Measurements from ENCODE around the gene PUS10. TPM values are rescaled to one million over a fixed set of nuclear protein-coding genes. Genes with fewer than 3 reads are reported as not detected.

The PUS10 gene
- total and polyA plus RNA-seq, 2 of the 4 experiments (the other 2 are of a cell fraction), result 4.4 to 5.7 TPM

DNA sequence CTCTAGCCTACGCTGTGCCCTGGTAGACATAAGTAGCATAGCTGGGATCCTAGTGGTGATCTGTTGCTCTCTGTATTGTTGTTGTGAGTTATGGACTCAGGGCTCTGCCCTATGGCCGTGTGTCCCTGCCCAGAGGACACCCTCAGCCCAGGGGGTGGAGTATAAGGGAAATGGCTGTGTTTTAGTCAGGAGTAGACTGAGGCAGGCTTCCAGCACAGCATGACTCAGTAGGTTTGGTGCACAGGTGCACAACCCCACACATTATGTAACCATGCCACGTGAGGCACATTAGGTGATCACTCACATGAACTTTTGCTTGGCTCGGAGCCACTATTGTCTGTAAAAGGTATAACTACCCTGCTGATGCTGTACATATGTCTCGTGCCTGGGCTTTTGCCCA is 60.4 kb downstream of the PUS10 start:
- H3K56ac ChIP-seq (ENCODE audit: extremely low read depth, insufficient read depth, low read length), result no peak overlapping the region
- no peak overlapping the region for H3K18ac ChIP-seq (ENCODE audit: low read depth, low read length)
- H3K36me3 ChIP-seq (ENCODE audit: control insufficient read depth, insufficient read depth, low read length), result peaks cover under 1% of the 10 kb centered on the region; the same call in 1 of the 2 replicates
- no peak overlapping the region for H2AK5ac ChIP-seq (ENCODE audit: low read depth, low read length)
- no peak overlapping the region for H2BK5ac ChIP-seq (ENCODE audit: low read depth, low read length, poor library complexity, severe bottlenecking)
- no peak overlapping the region for H3K9ac ChIP-seq (ENCODE audit: low read depth, low read length)
- in situ Hi-C loops (cut with MboI; ENCODE audit: low sequenced_read_pairs) (no loop called here), intact Hi-C loops (cut with micrococcal nuclease) (no loop called here), dilution Hi-C loops (cut with HindIII; ENCODE audit: low sequenced_read_pairs, unreplicated experiment) (no loop called here)
- ChIA-PET POLR2A (ENCODE audit: unreplicated experiment) (no interaction called here), CTCF (no interaction called here)
- WGBS, 2 experiments (ENCODE audit: extremely low coverage in 2 of 2, insufficient read length in 1 of 2), result 100% methylated on average over 1 of the region's 5 CpGs; no CpG with 5 or more reads in 1 of the 2 experiments
- no peak overlapping the region for H2AFZ ChIP-seq (replicated peaks; ENCODE audit: low read length, poor library complexity)
- no peaks in the 10 kb centered on the region for H3K79me1 ChIP-seq (ENCODE audit: low read depth in 1 of 2, low read length in 2 of 2)
- no TSS peak for BruUV-seq (replicated peaks)
- no peak overlapping the region for H3K23ac ChIP-seq (ENCODE audit: low read depth, low read length)
- H3K14ac ChIP-seq (replicated peaks; ENCODE audit: low read depth, low read length), result no peak overlapping the region
- H2AK9ac ChIP-seq (replicated peaks; ENCODE audit: low read depth, low read length, poor library complexity), result no peak overlapping the region
- H3K4me3 ChIP-seq (ENCODE audit: insufficient read depth, low read depth, low read length), result no peak overlapping the region
- H3K4me2 ChIP-seq (ENCODE audit: low read depth, low read length), result no peak overlapping the region
- no peak overlapping the region for H2BK20ac ChIP-seq (ENCODE audit: low read depth, low read length)
- H3K4me1 ChIP-seq (ENCODE audit: control insufficient read depth, insufficient read depth, low read length), result peaks cover 1% of the 10 kb centered on the region; the same call in 1 of the 2 replicates
- H3K27ac ChIP-seq (ENCODE audit: insufficient read depth, low read length), result no peak overlapping the region
- no peak overlapping the region for H4K5ac ChIP-seq (ENCODE audit: low read depth, low read length)
- H3K4ac ChIP-seq (ENCODE audit: low read depth, low read length), result no peak overlapping the region
- TF ChIP-seq, protein P1, sequence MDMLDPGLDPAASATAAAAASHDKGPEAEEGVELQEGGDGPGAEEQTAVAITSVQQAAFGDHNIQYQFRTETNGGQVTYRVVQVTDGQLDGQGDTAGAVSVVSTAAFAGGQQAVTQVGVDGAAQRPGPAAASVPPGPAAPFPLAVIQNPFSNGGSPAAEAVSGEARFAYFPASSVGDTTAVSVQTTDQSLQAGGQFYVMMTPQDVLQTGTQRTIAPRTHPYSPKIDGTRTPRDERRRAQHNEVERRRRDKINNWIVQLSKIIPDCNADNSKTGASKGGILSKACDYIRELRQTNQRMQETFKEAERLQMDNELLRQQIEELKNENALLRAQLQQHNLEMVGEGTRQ (IDR thresholded peaks at IDR 0.05; ENCODE audit: low read depth, low read length), result no peak
- no peak for TF ChIP-seq POLR2A (IDR thresholded peaks at IDR 0.05; ENCODE audit: low read depth, low read length)
- TF ChIP-seq, protein P2, sequence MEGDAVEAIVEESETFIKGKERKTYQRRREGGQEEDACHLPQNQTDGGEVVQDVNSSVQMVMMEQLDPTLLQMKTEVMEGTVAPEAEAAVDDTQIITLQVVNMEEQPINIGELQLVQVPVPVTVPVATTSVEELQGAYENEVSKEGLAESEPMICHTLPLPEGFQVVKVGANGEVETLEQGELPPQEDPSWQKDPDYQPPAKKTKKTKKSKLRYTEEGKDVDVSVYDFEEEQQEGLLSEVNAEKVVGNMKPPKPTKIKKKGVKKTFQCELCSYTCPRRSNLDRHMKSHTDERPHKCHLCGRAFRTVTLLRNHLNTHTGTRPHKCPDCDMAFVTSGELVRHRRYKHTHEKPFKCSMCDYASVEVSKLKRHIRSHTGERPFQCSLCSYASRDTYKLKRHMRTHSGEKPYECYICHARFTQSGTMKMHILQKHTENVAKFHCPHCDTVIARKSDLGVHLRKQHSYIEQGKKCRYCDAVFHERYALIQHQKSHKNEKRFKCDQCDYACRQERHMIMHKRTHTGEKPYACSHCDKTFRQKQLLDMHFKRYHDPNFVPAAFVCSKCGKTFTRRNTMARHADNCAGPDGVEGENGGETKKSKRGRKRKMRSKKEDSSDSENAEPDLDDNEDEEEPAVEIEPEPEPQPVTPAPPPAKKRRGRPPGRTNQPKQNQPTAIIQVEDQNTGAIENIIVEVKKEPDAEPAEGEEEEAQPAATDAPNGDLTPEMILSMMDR (conservative IDR thresholded peaks at IDR 0.05; ENCODE audit: low read depth, low read length), result no peak
- TF ChIP-seq FOS (IDR thresholded peaks at IDR 0.05; ENCODE audit: low read depth, low read length), result no peak
- no peak for TF ChIP-seq MAZ (IDR thresholded peaks at IDR 0.05; ENCODE audit: borderline replicate concordance, low read depth, low read length)
- TF ChIP-seq, protein P3, sequence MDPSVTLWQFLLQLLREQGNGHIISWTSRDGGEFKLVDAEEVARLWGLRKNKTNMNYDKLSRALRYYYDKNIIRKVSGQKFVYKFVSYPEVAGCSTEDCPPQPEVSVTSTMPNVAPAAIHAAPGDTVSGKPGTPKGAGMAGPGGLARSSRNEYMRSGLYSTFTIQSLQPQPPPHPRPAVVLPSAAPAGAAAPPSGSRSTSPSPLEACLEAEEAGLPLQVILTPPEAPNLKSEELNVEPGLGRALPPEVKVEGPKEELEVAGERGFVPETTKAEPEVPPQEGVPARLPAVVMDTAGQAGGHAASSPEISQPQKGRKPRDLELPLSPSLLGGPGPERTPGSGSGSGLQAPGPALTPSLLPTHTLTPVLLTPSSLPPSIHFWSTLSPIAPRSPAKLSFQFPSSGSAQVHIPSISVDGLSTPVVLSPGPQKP (IDR thresholded peaks at IDR 0.05; ENCODE audit: borderline replicate concordance, low read depth, low read length), result no peak
- TF ChIP-seq MXI1 (IDR thresholded peaks at IDR 0.05; ENCODE audit: borderline replicate concordance, low read depth, low read length), result no peak
- TF ChIP-seq BHLHE40 (IDR thresholded peaks at IDR 0.05; ENCODE audit: low read depth, low read length), result no peak
- no peak for TF ChIP-seq CEBPB (IDR thresholded peaks at IDR 0.05; ENCODE audit: low read depth, low read length)
- TF ChIP-seq RAD21 (IDR thresholded peaks at IDR 0.05; ENCODE audit: low read length), result no peak
- no peak for TF ChIP-seq RCOR1 (IDR thresholded peaks at IDR 0.05; ENCODE audit: insufficient replicate concordance, low read length)
- H4K20me1 ChIP-seq (ENCODE audit: insufficient read depth, low read length), result no peaks in the 10 kb centered on the region
- H3K9me3 ChIP-seq (ENCODE audit: control insufficient read depth, insufficient read depth, low read length), result no peaks in the 10 kb centered on the region
- H2BK15ac ChIP-seq (ENCODE audit: low read depth, low read length), result no peak overlapping the region
- DNase-seq (no peak), ATAC-seq (ENCODE audit: low read depth) (no peak)
- H2BK120ac ChIP-seq (ENCODE audit: low read depth, low read length), result no peak overlapping the region
- H3K9me1 ChIP-seq (ENCODE audit: insufficient read depth, low read length), result peaks cover 5% of the 10 kb centered on the region; the same call in 1 of the 2 replicates
- no peak overlapping the region for H4K8ac ChIP-seq (ENCODE audit: low read depth in 2 of 2, low read length in 2 of 2)
- H3K27me3 ChIP-seq (ENCODE audit: control insufficient read depth, insufficient read depth, low read length), result no peaks in the 10 kb centered on the region
- H4K91ac ChIP-seq (ENCODE audit: insufficient read depth, low read depth, low read length), result no peak overlapping the region
